GM12873 (cell line): Measurements from ENCODE around the gene MAL.

Experiments used
- CTCF ChIP-seq: IDR thresholded peaks from 2 replicates; pipeline ENCODE4 v1.5.1; 2012; ENCODE audit warnings: low read depth, mild to moderate bottlenecking, moderate library complexity, low read length, control low read depth; ENCODE audit not compliant: insufficient read depth; ENCODE audit errors: missing control alignments

Gene MAL

GRCh38 chr2:95007822-95008221, 17.7 kb upstream of the MAL start:
- TF ChIP-seq CTCF = no peak

GRCh38 chr2:95008306-95008705, 17.2 kb upstream of the MAL start:
- TF ChIP-seq CTCF = no peak

GRCh38 chr2:95008996-95009395, 16.5 kb upstream of the MAL start:
- TF ChIP-seq CTCF = no peak

- no peak for TF ChIP-seq CTCF
Observed at GRCh38 chr2:95009412-95009811, 16.1 kb upstream of the MAL start.

- no peak for TF ChIP-seq CTCF
Observed at GRCh38 chr2:95010126-95010525, 15.4 kb upstream of the MAL start.

GRCh38 chr2:95010718-95011117, 14.8 kb upstream of the MAL start:
- TF ChIP-seq CTCF = no peak

GRCh38 chr2:95012881-95013550, 12.5 kb upstream of the MAL start:
- TF ChIP-seq CTCF = no peak
